Gastrocnemius medialis (tissue), 4 donors: ENCODE measurements around the gene KIAA1614.

ENCODE experiments used
- POLR2A ChIP-seq, 2 donors: fragments of 450-650 bp; IDR thresholded peaks; one replicate each; pipeline ENCODE4 v1.6.1; 2017; ENCODE audit warnings: antibody characterized with exemption in 2 of 2, mild to moderate bottlenecking in 2 of 2, moderate library complexity in 2 of 2
- TF ChIP-seq, protein P1 (sequence below), 5 experiments: fragments of 450-650 bp in 3 of 5; fragments of 200-600 bp in 2 of 5; sonication (generic) in 2 of 5; IDR thresholded peaks in 4 of 5; conservative IDR thresholded peaks in 1 of 5; 1 replicate in 4 of 5; 2 replicates in 1 of 5; pipeline ENCODE4 v1.5.1; 2016 to 2019; ENCODE audit warnings: antibody characterized with exemption in 5 of 5, mild to moderate bottlenecking in 3 of 5, moderate library complexity in 3 of 5

DNA sequence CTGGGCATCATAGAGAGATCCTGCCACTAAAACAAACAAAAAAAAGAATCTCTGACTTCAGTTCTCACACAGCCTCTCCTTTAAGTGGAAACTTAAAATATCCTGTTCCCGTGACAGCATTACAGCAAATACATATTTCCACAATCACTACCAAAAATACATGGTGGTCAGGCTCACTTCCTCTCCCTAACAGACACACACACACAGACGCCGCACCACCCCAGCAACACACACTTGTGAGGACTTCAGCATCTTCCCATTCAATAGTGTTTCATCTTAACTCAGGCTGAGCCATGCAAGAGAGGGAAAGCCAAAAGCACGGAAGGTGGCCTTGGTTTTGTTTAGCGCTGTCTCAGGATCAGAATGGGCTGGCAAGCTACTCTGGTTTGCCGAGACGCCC, 21.9 kb downstream of the KIAA1614 start:
- TF ChIP-seq, protein P1, sequence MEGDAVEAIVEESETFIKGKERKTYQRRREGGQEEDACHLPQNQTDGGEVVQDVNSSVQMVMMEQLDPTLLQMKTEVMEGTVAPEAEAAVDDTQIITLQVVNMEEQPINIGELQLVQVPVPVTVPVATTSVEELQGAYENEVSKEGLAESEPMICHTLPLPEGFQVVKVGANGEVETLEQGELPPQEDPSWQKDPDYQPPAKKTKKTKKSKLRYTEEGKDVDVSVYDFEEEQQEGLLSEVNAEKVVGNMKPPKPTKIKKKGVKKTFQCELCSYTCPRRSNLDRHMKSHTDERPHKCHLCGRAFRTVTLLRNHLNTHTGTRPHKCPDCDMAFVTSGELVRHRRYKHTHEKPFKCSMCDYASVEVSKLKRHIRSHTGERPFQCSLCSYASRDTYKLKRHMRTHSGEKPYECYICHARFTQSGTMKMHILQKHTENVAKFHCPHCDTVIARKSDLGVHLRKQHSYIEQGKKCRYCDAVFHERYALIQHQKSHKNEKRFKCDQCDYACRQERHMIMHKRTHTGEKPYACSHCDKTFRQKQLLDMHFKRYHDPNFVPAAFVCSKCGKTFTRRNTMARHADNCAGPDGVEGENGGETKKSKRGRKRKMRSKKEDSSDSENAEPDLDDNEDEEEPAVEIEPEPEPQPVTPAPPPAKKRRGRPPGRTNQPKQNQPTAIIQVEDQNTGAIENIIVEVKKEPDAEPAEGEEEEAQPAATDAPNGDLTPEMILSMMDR (IDR thresholded peaks at IDR 0.05 in 4 of 5, conservative IDR thresholded peaks at IDR 0.05 in 1 of 5) = no peak
- no peak for TF ChIP-seq POLR2A (IDR thresholded peaks at IDR 0.05)
